NCI-H82 treated with DMSO at 0.1 percent for 48 hours (cell line): ENCODE data around the gene MYO3B.

Source experiments
- DNase-seq: peaks from one replicate; lab custom pipeline; 2025; ENCODE audit not compliant: unreplicated experiment; lab: John Stamatoyannopoulos, UW

MYO3B gene

GRCh38 chr2:170361090-170361936, 183.4 kb downstream of the MYO3B start:
- peak; percentile 23 for DNase-seq

- no peak for DNase-seq
Observed at GRCh38 chr2:170362313-170362870, 184.4 kb downstream of the MYO3B start.

GRCh38 chr2:170362871-170363631, 185.1 kb downstream of the MYO3B start:
- DNase-seq = no peak

- no peak for DNase-seq
Observed at GRCh38 chr2:170365003-170365402, 187.1 kb downstream of the MYO3B start.

- no peak for DNase-seq
Observed at GRCh38 chr2:170365686-170366085, 187.7 kb downstream of the MYO3B start.

GRCh38 chr2:170368370-170368769, 190.4 kb downstream of the MYO3B start:
- DNase-seq = no peak

- DNase-seq = no peak
Observed at GRCh38 chr2:170369228-170369627, 191.3 kb downstream of the MYO3B start.

GRCh38 chr2:170369894-170370293, 191.9 kb downstream of the MYO3B start:
- DNase-seq = no peak

GRCh38 chr2:170371231-170371998, 193.5 kb downstream of the MYO3B start:
- no peak for DNase-seq

- DNase-seq = no peak
Observed at GRCh38 chr2:170375192-170375591, 197.2 kb downstream of the MYO3B start.

GRCh38 chr2:170377500-170378207, 199.7 kb downstream of the MYO3B start:
- DNase-seq = no peak

GRCh38 chr2:170380267-170380666, 202.3 kb downstream of the MYO3B start:
- no peak for DNase-seq

GRCh38 chr2:170381678-170382077, 203.7 kb downstream of the MYO3B start:
- no peak for DNase-seq

GRCh38 chr2:170386554-170386953, 208.6 kb downstream of the MYO3B start:
- no peak for DNase-seq

- DNase-seq = no peak
Observed at GRCh38 chr2:170391018-170391417, 213.1 kb downstream of the MYO3B start.

- DNase-seq = no peak
Observed at GRCh38 chr2:170391697-170392096, 213.8 kb downstream of the MYO3B start.

- no peak for DNase-seq
Observed at GRCh38 chr2:170393861-170394498, 216.0 kb downstream of the MYO3B start.

GRCh38 chr2:170394641-170395387, 216.9 kb downstream of the MYO3B start:
- DNase-seq = no peak

- DNase-seq = no peak
Observed at GRCh38 chr2:170396799-170397459, 219.0 kb downstream of the MYO3B start.
